Stimulated activated effector memory CD8-positive, alpha-beta T cell treated with anti-CD3 and anti-CD28 coated beads, Interleukin-12 subunit alpha, Interleukin-12 subunit beta, amount 100 ng/mL, for 72 hours (primary cell): ENCODE measurements around the gene OXSM.

ENCODE experiments used
- ATAC-seq: fragments of 150-1000 bp; cut with Tn5 transposase; 2 replicates; pipeline ENCODE4 v1.10.0; 2021
- DNase-seq, 2 donors: peaks; one replicate each; pipeline ENCODE4 v3.0.0; 2021 to 2022; ENCODE audit warnings: low spot score in 2 of 2
- H3K27ac Mint-ChIP-seq: one replicate; pipeline ENCODE4 v1.8.0; 2022; ENCODE audit warnings: mild to moderate bottlenecking, mixed read lengths
- H3K36me3 Mint-ChIP-seq: one replicate; pipeline ENCODE4 v1.8.0; 2022; ENCODE audit warnings: mild to moderate bottlenecking, mixed read lengths
- H3K4me1 Mint-ChIP-seq: one replicate; pipeline ENCODE4 v1.8.0; 2022; ENCODE audit warnings: mixed read lengths
- H3K4me3 Mint-ChIP-seq: one replicate; pipeline ENCODE4 v1.8.0; 2022; ENCODE audit warnings: mild to moderate bottlenecking, mixed read lengths
- H3K9me3 Mint-ChIP-seq: one replicate; pipeline ENCODE4 v1.8.0; 2022; ENCODE audit warnings: mixed read lengths

Gene OXSM

DNA sequence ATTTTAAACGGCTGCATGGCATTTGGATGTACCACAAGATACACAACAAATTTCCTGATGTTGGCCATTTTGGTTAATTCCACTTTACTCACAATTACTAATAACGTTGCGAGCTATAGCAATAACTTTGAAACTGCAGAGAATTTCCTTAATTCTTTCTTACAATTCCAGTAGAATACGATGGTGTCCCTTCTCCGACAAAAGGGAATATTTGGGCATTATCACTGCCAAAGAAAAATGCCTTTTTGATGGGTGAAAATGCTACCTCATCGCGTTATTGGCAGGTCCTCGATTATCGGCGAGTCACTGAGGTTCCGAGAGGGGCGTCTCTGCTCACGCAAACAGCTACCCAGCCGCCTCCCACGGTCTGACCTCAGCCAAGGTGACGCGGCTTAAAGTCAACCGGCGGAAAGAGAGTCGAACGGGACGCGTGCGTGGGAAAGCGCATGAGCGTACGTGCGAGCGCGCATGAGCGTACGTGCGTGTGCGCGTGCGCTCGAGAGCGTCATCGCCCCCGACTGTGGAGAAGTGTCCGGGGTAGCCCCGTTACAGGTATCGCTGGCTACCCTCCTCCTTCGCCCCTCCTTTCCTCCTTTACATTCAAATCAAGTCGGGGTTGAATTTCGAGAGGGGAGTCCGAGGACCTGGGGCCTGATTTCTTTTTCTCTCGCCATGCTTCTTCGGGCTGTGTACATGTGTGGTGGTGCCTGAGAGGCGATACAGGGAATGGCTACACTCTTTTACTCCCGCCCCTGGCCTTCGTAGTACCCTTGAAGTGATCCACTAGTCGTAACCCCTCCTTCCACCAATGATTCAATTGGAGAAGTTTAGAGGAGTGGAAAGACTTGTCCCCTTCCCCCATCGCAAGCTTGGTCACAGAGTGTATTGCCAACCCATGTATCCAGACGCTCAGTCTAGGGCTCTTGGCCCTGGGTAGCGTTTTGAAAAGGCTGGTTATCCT is at the start of gene OXSM:
OXSM (plus strand) TSS at position 495 of the 961 bp plus-strand sequence. CDS start 931 bp downstream, outside the sequence.
- Mint-ChIP-seq H3K4me1 (peaks cover 49% of the 10 kb centered on the region), H3K27ac (peak within 1 kb of the TSS; percentile 98), H3K9me3 (no peaks in the 10 kb centered on the region), H3K36me3 (peaks cover 44% of the 10 kb centered on the region), H3K4me3 (peak within 1 kb of the TSS; percentile 87)
- ATAC-seq (peak; percentile 94), DNase-seq (peak; percentile 81 to 93)

DNA sequence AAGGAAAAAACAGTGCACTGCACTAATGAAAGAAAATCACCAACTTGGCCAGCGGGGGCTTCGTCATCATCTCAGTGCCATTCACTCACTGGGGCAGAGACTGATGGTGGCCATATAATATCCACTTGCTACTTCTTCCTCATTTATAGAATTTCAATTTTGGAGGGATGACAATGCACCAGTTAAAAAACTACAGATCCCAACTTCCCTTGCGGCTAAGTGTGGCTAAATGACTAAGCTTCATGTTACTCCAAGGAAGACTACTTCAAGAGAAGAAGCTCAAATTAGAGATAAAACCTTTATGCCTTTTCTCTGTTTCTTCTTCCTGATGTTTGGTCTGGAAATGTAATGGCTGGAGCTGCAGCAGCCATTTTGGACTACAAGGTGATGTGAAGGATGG is 45.4 kb upstream of the OXSM start:
- H3K4me3 Mint-ChIP-seq = no peak overlapping the region
- DNase-seq (no peak), ATAC-seq (no peak)
- peaks cover 100% of the 10 kb centered on the region for H3K36me3 Mint-ChIP-seq
- peaks cover 21% of the 10 kb centered on the region for H3K4me1 Mint-ChIP-seq
- H3K27ac Mint-ChIP-seq = no peak overlapping the region
- H3K9me3 Mint-ChIP-seq = peaks cover 5% of the 10 kb centered on the region

DNA sequence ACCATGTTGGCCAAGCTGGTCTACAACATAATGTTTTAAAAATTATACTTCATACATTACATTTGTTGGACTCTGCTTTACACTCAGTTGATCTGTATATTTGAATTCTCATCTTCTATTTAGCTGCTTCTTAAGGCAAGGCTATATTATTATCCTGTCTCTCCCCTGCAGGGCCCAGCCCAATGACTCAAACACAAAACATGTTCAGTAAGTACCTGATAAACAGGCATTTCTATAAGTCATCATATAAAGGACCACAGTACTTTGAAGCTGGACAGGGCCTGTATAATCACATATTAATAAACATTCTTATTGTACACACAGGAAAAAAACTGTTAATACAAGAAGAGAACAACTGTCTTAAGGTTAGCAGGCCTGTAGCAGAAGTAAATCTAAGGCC is 42.9 kb upstream of the OXSM start:
- Mint-ChIP-seq H3K9me3 (peaks cover 5% of the 10 kb centered on the region), H3K27ac (peak overlapping the region; percentile 35), H3K36me3 (peaks cover 100% of the 10 kb centered on the region), H3K4me1 (peaks cover 16% of the 10 kb centered on the region), H3K4me3 (no peak overlapping the region)
- ATAC-seq = no peak
- DNase-seq = no peak

DNA sequence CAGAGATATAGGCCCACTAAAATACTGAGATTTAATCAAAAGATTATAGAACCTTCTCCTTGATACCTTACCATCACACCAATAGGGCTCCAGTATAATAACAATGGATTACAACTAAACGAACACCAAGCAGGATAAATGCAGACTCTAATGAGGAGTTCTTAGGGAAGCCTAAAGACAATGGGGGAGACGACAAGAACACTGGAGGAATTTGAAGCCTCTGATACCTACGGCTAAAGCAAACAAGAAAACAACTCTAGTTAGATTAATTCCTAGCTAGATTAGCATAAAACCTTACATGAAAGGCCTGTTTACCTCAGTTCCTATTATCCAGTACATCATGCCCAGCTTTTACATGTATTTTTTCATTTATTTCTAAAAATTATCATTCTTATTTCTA is 41.7 kb upstream of the OXSM start:
- Mint-ChIP-seq H3K4me3 (no peak overlapping the region), H3K27ac (no peak overlapping the region), H3K9me3 (peaks cover 5% of the 10 kb centered on the region), H3K36me3 (peaks cover 100% of the 10 kb centered on the region), H3K4me1 (peaks cover 14% of the 10 kb centered on the region)
- no peak for DNase-seq
- ATAC-seq = no peak

DNA sequence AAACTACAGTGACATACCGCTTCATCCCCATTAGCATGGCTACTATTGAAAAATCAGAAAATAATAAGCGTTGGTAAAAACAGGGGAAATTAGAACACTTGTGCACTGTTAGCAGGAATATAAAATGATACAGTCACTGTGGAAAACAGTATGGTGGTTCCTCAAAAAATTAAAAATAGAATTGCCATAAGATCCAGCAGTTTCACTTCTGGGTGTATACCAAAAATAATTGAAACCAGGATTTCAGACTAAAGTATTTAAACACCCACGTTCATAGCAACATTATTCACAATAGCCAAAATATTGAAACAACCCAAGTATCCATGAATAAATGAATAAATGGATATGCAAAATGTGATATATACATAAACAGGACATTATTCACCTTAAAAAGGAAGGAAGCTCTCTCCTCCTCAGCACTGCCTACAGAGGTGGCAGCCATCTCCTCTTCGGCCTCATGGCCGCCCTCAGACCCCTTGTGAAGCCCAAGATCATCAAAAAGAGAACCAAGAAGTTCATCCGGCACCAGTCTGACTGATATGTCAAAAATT is 40.8 kb upstream of the OXSM start:
- Mint-ChIP-seq H3K36me3 (peaks cover 100% of the 10 kb centered on the region), H3K4me1 (peaks cover 9% of the 10 kb centered on the region), H3K9me3 (peaks cover 5% of the 10 kb centered on the region), H3K27ac (no peak overlapping the region), H3K4me3 (no peak overlapping the region)
- ATAC-seq = no peak
- no peak for DNase-seq

DNA sequence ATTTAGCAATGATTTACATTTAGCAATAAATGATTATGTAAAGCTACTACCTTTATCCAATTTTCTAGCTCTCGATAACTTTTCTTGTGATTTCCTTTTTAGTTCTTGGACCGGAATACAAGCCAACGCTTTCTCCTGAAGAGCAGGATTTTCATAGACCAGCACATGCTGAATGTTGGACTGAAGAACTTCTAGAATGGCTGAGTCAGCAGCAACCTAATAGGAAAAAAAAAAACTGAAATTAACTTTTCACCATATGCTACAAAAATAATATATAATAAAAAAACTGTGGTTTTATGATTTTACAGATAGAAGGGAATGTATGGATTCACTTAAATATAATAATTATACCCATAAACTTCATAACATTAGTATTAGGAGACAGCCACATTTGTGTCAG is 38.8 kb upstream of the OXSM start:
- H3K9me3 Mint-ChIP-seq = no peaks in the 10 kb centered on the region
- peaks cover 2% of the 10 kb centered on the region for H3K4me1 Mint-ChIP-seq
- H3K36me3 Mint-ChIP-seq = peaks cover 100% of the 10 kb centered on the region
- DNase-seq (no peak), ATAC-seq (no peak)
- H3K27ac Mint-ChIP-seq = no peak overlapping the region
- no peak overlapping the region for H3K4me3 Mint-ChIP-seq

DNA sequence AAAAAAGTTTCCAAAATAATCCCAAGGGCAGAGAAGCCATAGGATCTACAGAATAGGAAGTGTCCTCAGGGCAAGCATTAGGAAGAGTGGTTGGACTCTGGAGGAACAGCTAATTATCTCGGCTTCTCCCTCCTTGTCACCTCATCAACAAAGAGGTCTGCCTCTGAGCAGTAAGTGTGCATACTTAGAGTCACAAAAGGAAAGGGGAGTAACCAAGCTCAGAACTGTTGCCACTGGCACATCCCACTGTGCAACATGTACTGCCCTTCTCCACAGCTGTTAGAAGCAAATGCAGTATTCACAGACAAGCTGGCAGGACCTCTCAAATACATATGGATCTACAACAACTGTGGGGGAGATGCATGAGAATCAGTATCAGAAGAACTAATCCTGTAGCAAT is 38.2 kb upstream of the OXSM start:
- Mint-ChIP-seq H3K36me3 (peaks cover 100% of the 10 kb centered on the region), H3K4me3 (no peak overlapping the region), H3K27ac (no peak overlapping the region), H3K9me3 (no peaks in the 10 kb centered on the region), H3K4me1 (peaks cover 9% of the 10 kb centered on the region)
- DNase-seq = no peak
- no peak for ATAC-seq

DNA sequence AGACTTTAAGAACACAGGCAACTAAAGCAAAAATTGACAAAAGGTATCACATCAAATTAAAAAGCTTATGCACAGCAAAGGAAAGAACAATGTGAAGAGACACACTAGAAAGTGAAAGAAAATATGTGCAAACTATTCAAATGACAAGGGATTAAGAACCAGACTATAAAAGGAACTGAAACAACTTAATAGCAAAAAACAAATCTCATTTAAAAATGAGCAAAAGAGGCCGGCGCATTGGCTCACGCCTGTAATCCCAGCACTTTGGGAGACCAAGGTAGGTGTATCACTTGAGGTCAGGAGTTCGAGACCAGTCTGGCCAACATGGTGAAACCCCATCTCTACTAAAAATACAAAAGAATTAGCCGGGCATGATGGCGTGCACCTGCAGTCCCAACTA is 21.0 kb upstream of the OXSM start:
- Mint-ChIP-seq H3K9me3 (peaks cover 4% of the 10 kb centered on the region), H3K4me3 (no peak overlapping the region), H3K4me1 (peaks cover 26% of the 10 kb centered on the region), H3K36me3 (peaks cover 94% of the 10 kb centered on the region), H3K27ac (no peak overlapping the region)
- peak; percentile 13 for ATAC-seq
- no peak for DNase-seq

DNA sequence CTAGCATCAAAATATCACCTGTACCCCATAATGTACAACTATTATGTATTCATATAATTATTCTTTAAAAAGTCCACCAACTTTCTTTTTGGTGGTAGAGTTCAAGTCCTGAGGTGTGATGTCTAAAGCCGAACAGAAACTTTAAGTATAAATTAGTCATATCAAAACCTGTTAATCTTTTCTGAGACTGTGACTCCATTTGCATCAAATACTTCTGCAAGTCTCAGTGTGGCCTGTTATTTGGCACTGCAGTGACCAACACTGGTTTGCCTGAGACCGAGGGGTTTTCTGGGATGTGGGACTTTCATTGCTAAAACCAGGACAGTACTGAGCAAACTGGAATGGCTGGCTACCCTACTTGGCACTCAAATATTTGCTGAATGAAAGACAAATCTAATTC is 14.0 kb upstream of the OXSM start:
- Mint-ChIP-seq H3K36me3 (peaks cover 94% of the 10 kb centered on the region), H3K4me3 (no peak overlapping the region), H3K9me3 (peaks cover 4% of the 10 kb centered on the region), H3K27ac (no peak overlapping the region), H3K4me1 (peaks cover 59% of the 10 kb centered on the region)
- ATAC-seq (peak; percentile 65), DNase-seq (no peak)

DNA sequence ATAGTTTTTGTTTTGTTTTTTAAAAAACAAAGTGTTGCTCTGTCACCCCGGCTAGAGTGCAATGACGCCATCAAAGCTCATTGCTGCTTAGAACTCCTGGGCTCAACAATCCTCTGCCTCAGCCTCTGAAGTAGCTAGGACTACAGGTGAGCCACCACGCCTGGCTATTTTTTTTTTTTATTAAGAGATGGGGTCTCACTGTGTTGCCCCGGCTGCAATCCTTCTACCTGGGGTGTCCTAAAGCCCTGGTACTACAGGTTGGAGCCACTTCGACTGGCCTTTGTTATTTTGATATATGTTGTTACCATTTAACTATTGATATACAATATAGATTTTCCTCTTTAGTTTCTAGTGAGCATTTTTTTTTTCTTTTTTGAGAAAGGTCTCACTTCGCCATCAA is 9.3 kb upstream of the OXSM start:
- peak overlapping the region; percentile 76 for H3K4me3 Mint-ChIP-seq
- H3K4me1 Mint-ChIP-seq = peaks cover 61% of the 10 kb centered on the region

DNA sequence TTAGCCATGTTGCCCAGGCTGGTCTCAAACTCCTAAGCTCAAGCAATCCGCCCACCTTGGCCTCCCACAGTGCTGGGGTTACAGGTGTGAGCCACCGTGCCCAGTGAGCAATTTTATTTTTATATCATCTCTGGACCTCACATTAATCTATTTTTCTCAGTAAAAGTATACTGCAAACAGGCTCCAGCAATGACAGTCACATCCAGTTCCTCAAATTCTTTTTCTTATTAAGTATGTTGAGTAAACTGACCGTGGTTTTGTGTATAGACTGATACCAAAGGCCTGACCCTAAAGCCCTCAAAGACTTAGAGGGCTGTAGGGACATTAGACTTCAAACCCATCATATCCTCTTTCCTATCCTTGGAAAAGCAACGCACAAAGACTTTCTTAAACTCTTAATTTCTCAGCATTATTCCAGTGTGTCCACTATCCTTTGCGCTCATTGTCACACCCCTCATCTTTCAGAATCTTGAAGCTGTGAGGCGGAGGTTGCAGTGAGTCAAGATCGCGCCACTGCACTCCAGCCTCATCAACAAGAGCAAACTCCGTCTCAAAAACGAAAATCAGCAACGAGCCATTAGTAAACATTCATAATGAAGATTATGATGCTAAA is 8.6 kb upstream of the OXSM start:
- ATAC-seq = no peak
- Mint-ChIP-seq H3K4me3 (peak overlapping the region; percentile 76), H3K9me3 (no peaks in the 10 kb centered on the region), H3K36me3 (peaks cover 82% of the 10 kb centered on the region), H3K4me1 (peaks cover 62% of the 10 kb centered on the region), H3K27ac (peak overlapping the region; percentile 82)
- DNase-seq = no peak

More for the DNA sequence above, 9.3 kb upstream of the OXSM start:
- no peak overlapping the region for H3K27ac Mint-ChIP-seq
- DNase-seq (no peak), ATAC-seq (no peak)
- H3K36me3 Mint-ChIP-seq = peaks cover 87% of the 10 kb centered on the region
- H3K9me3 Mint-ChIP-seq = no peaks in the 10 kb centered on the region

DNA sequence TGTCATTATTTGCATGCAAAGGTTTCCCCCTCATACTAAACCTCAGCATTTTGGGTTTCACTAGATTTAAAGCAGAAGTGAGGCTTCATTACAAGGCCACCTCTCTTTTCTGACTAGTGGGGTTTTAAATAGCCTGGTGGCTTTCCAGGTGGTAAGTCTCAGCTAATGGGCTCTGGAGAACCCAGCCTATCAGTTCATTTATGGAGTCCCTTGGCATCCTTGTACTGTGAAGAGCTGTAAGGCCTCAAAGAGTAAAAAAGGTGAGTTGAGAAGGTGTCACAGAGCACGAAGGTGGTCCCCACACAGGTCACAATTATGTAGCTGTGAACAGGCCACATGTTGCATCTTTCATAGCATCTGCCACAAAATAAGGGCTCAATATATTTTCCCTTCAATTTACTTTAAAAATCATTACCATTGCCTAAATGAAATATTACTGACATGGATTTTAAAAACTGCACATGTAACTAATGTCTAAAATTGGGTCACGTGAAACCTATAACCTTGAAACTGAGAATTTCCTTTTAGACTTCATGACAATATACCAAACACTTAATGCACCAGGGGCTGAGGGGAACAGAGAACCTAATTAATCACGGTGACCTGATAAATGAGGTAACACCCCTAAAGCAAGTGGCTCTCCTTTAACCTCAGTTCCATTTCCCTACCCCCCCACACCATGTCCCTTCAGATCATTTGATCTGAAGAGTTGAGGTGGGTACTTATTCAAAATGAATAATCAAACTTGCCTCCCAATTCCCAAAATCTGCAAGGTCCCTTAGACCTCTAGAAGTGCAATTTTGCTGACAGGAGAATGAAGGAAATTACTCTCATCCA is 7.9 kb upstream of the OXSM start:
- H3K27ac Mint-ChIP-seq = peak overlapping the region; percentile 82
- no peak for ATAC-seq
- no peaks in the 10 kb centered on the region for H3K9me3 Mint-ChIP-seq
- peak overlapping the region; percentile 76 for H3K4me3 Mint-ChIP-seq
- peaks cover 56% of the 10 kb centered on the region for H3K4me1 Mint-ChIP-seq
- peaks cover 75% of the 10 kb centered on the region for H3K36me3 Mint-ChIP-seq
- no peak for DNase-seq

DNA sequence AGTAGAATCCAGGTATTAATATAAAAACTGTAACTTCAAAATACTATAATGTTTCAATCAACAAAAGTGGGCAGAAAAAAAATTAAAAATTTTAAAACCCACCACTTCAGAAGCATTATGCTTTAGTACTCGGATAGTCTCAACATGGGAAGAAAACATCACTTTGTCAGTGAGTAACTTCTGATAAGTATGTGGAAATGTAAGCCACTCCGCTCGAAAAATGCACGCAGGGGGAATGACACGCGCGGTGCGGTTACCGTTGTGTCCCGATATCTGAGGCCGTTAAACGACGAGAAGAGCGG is 7.3 kb upstream of the OXSM start:
- no peak for DNase-seq
- H3K4me1 Mint-ChIP-seq = peaks cover 56% of the 10 kb centered on the region
- no peaks in the 10 kb centered on the region for H3K9me3 Mint-ChIP-seq
- H3K36me3 Mint-ChIP-seq = peaks cover 69% of the 10 kb centered on the region
- ATAC-seq = no peak
- H3K4me3 Mint-ChIP-seq = peak overlapping the region; percentile 76
- H3K27ac Mint-ChIP-seq = peak overlapping the region; percentile 82

DNA sequence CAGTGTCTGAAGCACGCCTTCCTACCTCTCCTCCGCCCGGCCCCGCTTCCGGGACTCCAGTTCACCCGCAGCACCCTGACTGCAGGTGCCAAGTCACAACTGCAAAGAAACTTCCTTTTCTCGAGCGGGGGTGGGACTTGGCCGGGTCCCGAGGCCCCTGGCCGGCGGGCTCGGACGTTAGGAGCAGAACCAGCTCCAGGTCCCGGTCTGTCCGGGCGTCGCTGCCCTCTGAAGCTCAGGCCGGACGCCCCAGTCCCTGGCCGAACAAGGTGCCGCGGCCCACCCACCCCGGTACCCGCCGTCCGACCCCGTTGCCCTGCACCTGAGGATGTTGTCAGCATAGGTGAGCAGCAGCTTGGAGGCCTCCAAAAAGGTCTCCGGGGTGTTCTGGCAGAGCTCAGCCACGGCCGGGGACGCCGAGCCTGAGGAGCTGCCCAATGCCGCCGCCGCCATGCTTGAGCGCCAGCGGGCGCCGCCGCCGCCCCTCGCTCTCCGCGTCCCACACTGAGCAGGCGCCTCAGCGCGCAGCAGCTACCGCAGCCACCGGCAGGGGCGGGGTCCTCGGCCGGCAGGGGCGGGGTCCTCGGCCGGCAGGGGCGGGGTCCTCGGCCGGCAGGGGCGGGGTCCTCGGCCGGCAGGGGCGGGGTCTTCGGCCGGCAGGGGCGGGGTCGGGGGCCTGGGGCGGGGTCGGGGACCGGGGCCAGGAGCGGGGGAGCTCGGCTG is 6.8 kb upstream of the OXSM start, which contains the start of gene NGLY1:
NGLY1 (minus strand) TSS at position 506 of the 723 bp plus-strand sequence; CDS start at position 453, 53 bp downstream.
- peaks cover 64% of the 10 kb centered on the region for H3K36me3 Mint-ChIP-seq
- no peaks in the 10 kb centered on the region for H3K9me3 Mint-ChIP-seq
- DNase-seq (peak; percentile 78 to 90), ATAC-seq (peak; percentile 94)
- peak within 1 kb of the TSS; percentile 76 for H3K4me3 Mint-ChIP-seq
- H3K27ac Mint-ChIP-seq = peak within 1 kb of the TSS; percentile 82
- H3K4me1 Mint-ChIP-seq = peaks cover 56% of the 10 kb centered on the region
